H1 (cell line): ENCODE data around the gene RBM42. TPM values are rescaled to one million over a fixed set of nuclear protein-coding genes. Genes with fewer than 3 reads are reported as not detected.

Experiments used
- CHD1 ChIP-seq: IDR thresholded peaks from 2 replicates; pipeline ENCODE4 v1.6.1; 2012; ENCODE audit warnings: low read depth, low read length, improper control_type of control experiment
- PHF8 ChIP-seq: fragments of 200-600 bp; sonication (generic); conservative IDR thresholded peaks from 2 replicates; pipeline ENCODE4 v1.7.1; 2012; ENCODE audit warnings: low read depth, mild to moderate bottlenecking, inconsistent platforms, low read length, moderate library complexity
- SIN3A ChIP-seq, 2 experiments: IDR thresholded peaks in 1 of 2; conservative IDR thresholded peaks in 1 of 2; 2 replicates each; pipeline ENCODE4 v1.6.1; 2011 to 2012; ENCODE audit warnings: low read length in 2 of 2, improper control_type of control experiment in 1 of 2, low read depth in 1 of 2, mild to moderate bottlenecking in 1 of 2
- SIRT6 ChIP-seq: IDR thresholded peaks from one replicate; pipeline ENCODE4 v1.7.1; 2012; ENCODE audit warnings: low read length, inconsistent platforms
- polyA plus RNA-seq, 7 experiments: library from polyadenylated mRNA; depleted of rRNA in 3 of 7; stranded (reverse) in 5 of 7; unstranded in 2 of 7; fragments of >200 nt in 5 of 7; fragments of 200-250 nt in 2 of 7; gene quantifications; 1 replicate in 5 of 7; 2 replicates in 1 of 7; 4 replicates in 1 of 7; pipeline versions ENCODE4 v1.2.1 to v1.2.3, GENCODE V29; 2011 to 2013; ENCODE audit warnings: missing spikeins in 2 of 7, mixed read lengths in 2 of 7
- total RNA-seq: library from RNA; stranded (reverse); fragmentation: NEBNext Ultra II Directional; extraction: Animal tissue kit (Norgen Biotek cat#: 25700); gene quantifications from 2 replicates; pipeline ENCODE4 v1.2.1, GENCODE V29; 2021

The RBM42 gene
- total and polyA plus RNA-seq, 2 of the 8 experiments (the other 6 are each of a cell fraction or from before 2014, with no cell fraction given): 59.8 to 80.8 TPM

DNA sequence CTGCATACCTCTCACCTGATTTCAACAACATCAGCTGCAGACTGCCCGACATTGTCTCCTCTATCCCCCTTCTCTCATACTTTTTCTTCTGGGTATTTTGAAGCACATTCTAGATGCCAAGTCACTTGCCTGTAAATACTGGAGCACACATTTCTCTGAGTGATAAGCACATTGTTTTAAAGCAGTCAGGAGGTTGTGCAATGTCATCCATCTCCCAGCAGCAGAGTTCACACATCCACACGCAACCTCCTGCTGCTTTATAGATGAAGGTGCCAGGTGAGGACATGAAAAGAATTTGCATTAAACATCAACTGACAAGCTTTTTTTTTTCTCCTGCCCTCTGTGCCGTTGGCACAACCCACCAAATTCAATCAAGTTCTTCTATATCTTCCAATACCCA lies 43.0 kb downstream of the RBM42 start (continued):
- no peak for TF ChIP-seq SIN3A (conservative IDR thresholded peaks at IDR 0.05 in 1 of 2, IDR thresholded peaks at IDR 0.05 in 1 of 2; ENCODE audit: low read depth in 1 of 2, low read length in 2 of 2)
- no peak for TF ChIP-seq PHF8
- no peak for TF ChIP-seq SIRT6
- TF ChIP-seq CHD1: no peak
